Natural killer cell (primary cell): ENCODE results near the gene SLC27A6. TPM values are rescaled to one million over a fixed set of nuclear protein-coding genes. Genes with fewer than 3 reads are reported as not detected.

Experiments used
- ATAC-seq, 3 donors: fragments of 150-1000 bp in 2 of 3; fragments of 200-7000 bp in 1 of 3; cut with Tn5 transposase; 1 replicate in 1 of 3; 2 replicates in 2 of 3; pipeline ENCODE4 v1.10.0; 2021; ENCODE audit warnings: mild to moderate bottlenecking in 2 of 3, moderate library complexity in 2 of 3
- DNase-seq, 2 donors: peaks; one replicate each; pipeline versions ENCODE4 v3.0.0 to v3.0.0-alpha.2; 2013 to 2021; ENCODE audit warnings: mixed read lengths in 1 of 2
- H3K27ac ChIP-seq: one replicate; pipeline ENCODE4 v1.5.1; 2013; ENCODE audit warnings: mild to moderate bottlenecking, low read length
- H3K27me3 ChIP-seq: one replicate; pipeline ENCODE4 v1.6.1; 2013; ENCODE audit warnings: low read length; ENCODE audit not compliant: control insufficient read depth, insufficient read depth
- H3K36me3 ChIP-seq: one replicate; pipeline ENCODE4 v1.6.1; 2013; ENCODE audit warnings: low read length; ENCODE audit not compliant: control insufficient read depth, insufficient read depth
- H3K4me1 ChIP-seq: one replicate; pipeline ENCODE4 v1.6.1; 2013; ENCODE audit warnings: low read length; ENCODE audit not compliant: control insufficient read depth, insufficient read depth
- H3K4me3 ChIP-seq: one replicate; pipeline ENCODE4 v1.5.1; 2013; ENCODE audit warnings: low read length
- H3K9me3 ChIP-seq: one replicate; pipeline ENCODE4 v1.6.1; 2013; ENCODE audit warnings: low read length; ENCODE audit not compliant: control insufficient read depth, insufficient read depth
- H3K27ac Mint-ChIP-seq, 2 donors: one replicate each; pipeline ENCODE4 v1.8.0; 2022; ENCODE audit warnings: mild to moderate bottlenecking in 2 of 2, mixed read lengths in 2 of 2, moderate library complexity in 1 of 2
- H3K27me3 Mint-ChIP-seq, 2 donors: one replicate each; pipeline ENCODE4 v1.8.0; 2022; ENCODE audit warnings: low read depth in 2 of 2, mixed read lengths in 2 of 2
- H3K36me3 Mint-ChIP-seq: one replicate; pipeline ENCODE4 v1.8.0; 2022; ENCODE audit warnings: mixed read lengths
- H3K4me1 Mint-ChIP-seq, 2 donors: one replicate each; pipeline ENCODE4 v1.8.0; 2022; ENCODE audit warnings: mixed read lengths in 2 of 2
- H3K4me3 Mint-ChIP-seq: one replicate; pipeline ENCODE4 v1.8.0; 2022; ENCODE audit warnings: mild to moderate bottlenecking, moderate library complexity, mixed read lengths
- H3K9me3 Mint-ChIP-seq, 2 donors: one replicate each; pipeline ENCODE4 v1.8.0; 2022; ENCODE audit warnings: mixed read lengths in 2 of 2
- CTCF ChIP-seq: fragments of 200-600 bp; IDR thresholded peaks from one replicate; pipeline ENCODE4 v1.8.0; 2022; ENCODE audit warnings: antibody characterized with exemption
- WGBS: methylation state at CpG from one replicate; pipeline ENCODE4 v1.1.7; 2013; ENCODE audit warnings: missing lambda C conversion rate; ENCODE audit not compliant: insufficient coverage; 5-methylcytosine and 5-hydroxymethylcytosine counted together
- intact Hi-C: fragments of 100-400 bp; cut with micrococcal nuclease; formaldehyde crosslinking; loops from one replicate; pipeline ENCODE4 v1.14.2; 2022
- total RNA-seq, 4 donors: library from RNA; stranded (reverse); fragments of 120-200 nt in 1 of 4; gene quantifications; one replicate each; pipeline versions ENCODE4 v1.2.3 to v1.2.4, GENCODE V29; 2013 to 2022

Gene SLC27A6
- total RNA-seq, 3 donors from 2014 or later (not counting 1 experiment from before 2014, with no cell fraction given): not detected

GRCh38 chr5:128988476-128988875 lies 23.2 kb downstream of the SLC27A6 start:
- no peak overlapping the region for H3K4me3 Mint-ChIP-seq
- intact Hi-C loops: no loop called here
- DNase-seq (no peak), ATAC-seq (no peak)
- peaks cover 0 to 2% of the 10 kb centered on the region in 2 donors for H3K9me3 Mint-ChIP-seq
- TF ChIP-seq CTCF: no peak
- WGBS: no CpG with 5 or more reads among the region's 1 CpG
- no peaks in the 10 kb centered on the region for H3K27me3 Mint-ChIP-seq
- Histone ChIP-seq H3K27ac (no peak overlapping the region), H3K4me3 (no peak overlapping the region), H3K9me3 (no peaks in the 10 kb centered on the region), H3K4me1 (no peaks in the 10 kb centered on the region), H3K27me3 (no peaks in the 10 kb centered on the region), H3K36me3 (no peaks in the 10 kb centered on the region)
- H3K4me1 Mint-ChIP-seq: no peaks in the 10 kb centered on the region
- H3K36me3 Mint-ChIP-seq: no peaks in the 10 kb centered on the region
- H3K27ac Mint-ChIP-seq: no peak overlapping the region

GRCh38 chr5:129001841-129002526 lies 36.7 kb downstream of the SLC27A6 start:
- H3K27ac ChIP-seq: no peak overlapping the region
- DNase-seq (no peak), ATAC-seq (no peak)
- H3K27me3 Mint-ChIP-seq: no peaks in the 10 kb centered on the region
- intact Hi-C loops: no loop called here
- H3K4me1 ChIP-seq: no peaks in the 10 kb centered on the region
- H3K9me3 ChIP-seq: peaks cover 2% of the 10 kb centered on the region
- no peak overlapping the region for H3K27ac Mint-ChIP-seq
- no peak overlapping the region for H3K4me3 Mint-ChIP-seq
- TF ChIP-seq CTCF: no peak
- H3K4me1 Mint-ChIP-seq: no peaks in the 10 kb centered on the region
- no peaks in the 10 kb centered on the region for H3K27me3 ChIP-seq
- no peaks in the 10 kb centered on the region for H3K36me3 ChIP-seq
- 31% methylated on average over 4 of the region's 5 CpGs for WGBS
- peaks cover 4 to 11% of the 10 kb centered on the region in 2 donors for H3K9me3 Mint-ChIP-seq
- no peaks in the 10 kb centered on the region for H3K36me3 Mint-ChIP-seq
- H3K4me3 ChIP-seq: no peak overlapping the region

GRCh38 chr5:129002527-129002842 lies 37.2 kb downstream of the SLC27A6 start:
- intact Hi-C loops: no loop called here
- no peaks in the 10 kb centered on the region for H3K4me1 ChIP-seq
- H3K9me3 ChIP-seq: peaks cover 2% of the 10 kb centered on the region
- Mint-ChIP-seq H3K4me3 (no peak overlapping the region), H3K36me3 (no peaks in the 10 kb centered on the region), H3K4me1 (no peaks in the 10 kb centered on the region), H3K9me3 (peaks cover 4 to 11% of the 10 kb centered on the region in 2 donors), H3K27ac (no peak overlapping the region), H3K27me3 (no peaks in the 10 kb centered on the region)
- no peaks in the 10 kb centered on the region for H3K27me3 ChIP-seq
- H3K4me3 ChIP-seq: no peak overlapping the region
- no peak overlapping the region for H3K27ac ChIP-seq
- H3K36me3 ChIP-seq: no peaks in the 10 kb centered on the region
- DNase-seq: no peak
- TF ChIP-seq CTCF: no peak
- 71% methylated on average over 1 of the region's 2 CpGs for WGBS
- no peak for ATAC-seq

- H3K9me3 ChIP-seq: peaks cover 2% of the 10 kb centered on the region
- 89% methylated on average over 2 of the region's 2 CpGs for WGBS
- ATAC-seq: no peak
- no peaks in the 10 kb centered on the region for H3K36me3 ChIP-seq
- Mint-ChIP-seq H3K9me3 (peaks cover 4 to 11% of the 10 kb centered on the region in 2 donors), H3K4me1 (no peaks in the 10 kb centered on the region), H3K36me3 (no peaks in the 10 kb centered on the region), H3K27me3 (no peaks in the 10 kb centered on the region), H3K4me3 (no peak overlapping the region), H3K27ac (no peak overlapping the region)
- no peak overlapping the region for H3K27ac ChIP-seq
- TF ChIP-seq CTCF: no peak
- no peak for DNase-seq
- intact Hi-C loops: no loop called here
- H3K4me3 ChIP-seq: no peak overlapping the region
- no peaks in the 10 kb centered on the region for H3K27me3 ChIP-seq
- H3K4me1 ChIP-seq: no peaks in the 10 kb centered on the region
Measured at GRCh38 chr5:129003232-129003631, 37.9 kb downstream of the SLC27A6 start.
